Transverse colon (tissue), 4 donors: ENCODE data around the gene XRCC5. TPM values are rescaled to one million over a fixed set of nuclear protein-coding genes. Genes with fewer than 3 reads are reported as not detected.

Experiments
- DNase-seq: peaks from one replicate; pipeline ENCODE4 v3.0.0-alpha.2; 2019
- H3K27ac ChIP-seq, 4 donors: fragments of 200-600 bp; sonication (generic); 2 replicates each; pipeline ENCODE4 v1.5.1; 2016 to 2018; ENCODE audit warnings: inconsistent platforms in 4 of 4
- H3K27me3 ChIP-seq: fragments of 200-600 bp; sonication (generic); 2 replicates; pipeline ENCODE4 v1.5.1; 2017; ENCODE audit warnings: inconsistent platforms
- H3K36me3 ChIP-seq, 4 donors: fragments of 200-600 bp; sonication (generic); 2 replicates each; pipeline ENCODE4 v1.5.1; 2017 to 2019; ENCODE audit warnings: inconsistent platforms in 4 of 4
- H3K4me1 ChIP-seq, 4 donors: fragments of 200-600 bp; sonication (generic); 2 replicates each; pipeline ENCODE4 v1.5.1; 2017 to 2020; ENCODE audit warnings: inconsistent platforms in 4 of 4
- H3K4me3 ChIP-seq, 4 donors: fragments of 200-600 bp; sonication (generic); 1 replicate in 1 of 4; 2 replicates in 3 of 4; pipeline versions ENCODE4 v1.5.1 to v1.6.1; 2017 to 2019; ENCODE audit warnings: inconsistent platforms in 4 of 4
- H3K9me3 ChIP-seq, 2 donors: fragments of 200-600 bp; sonication (generic); 2 replicates each; pipeline ENCODE4 v1.5.1; 2017 to 2019; ENCODE audit warnings: inconsistent platforms in 2 of 2
- EP300 ChIP-seq: sonication (generic); formaldehyde crosslinking; IDR thresholded peaks from one replicate; pipeline ENCODE4 v1.6.1; 2017; ENCODE audit warnings: antibody characterized with exemption, low read depth
- POLR2A ChIP-seq: fragments of 450-650 bp; IDR thresholded peaks from one replicate; pipeline ENCODE4 v1.6.1; 2016; ENCODE audit warnings: antibody characterized with exemption, mild to moderate bottlenecking, moderate library complexity
- POLR2AphosphoS5 ChIP-seq, 3 donors: sonication (generic); formaldehyde crosslinking; IDR thresholded peaks; one replicate each; pipeline ENCODE4 v1.6.1; 2016; ENCODE audit warnings: antibody characterized with exemption in 3 of 3
- WGBS, 2 donors: methylation state at CpG; one replicate each; pipeline ENCODE4 v1.1.5; 2018; ENCODE audit warnings: low coverage in 1 of 2; 5-methylcytosine and 5-hydroxymethylcytosine counted together
- in situ Hi-C, 4 donors: fragments of 200-750 bp; cut with MboI; loops; one replicate each; pipeline versions ENCODE4 v1.15.0 to v1.15.1; 2017; ENCODE audit warnings: low sequenced_read_pairs in 3 of 4, low pct_ligation_motif_present in 1 of 4, low pct_unique_long_range_greater_than_20kb in 1 of 4
- intact Hi-C: fragments of 100-400 bp; cut with DNase I; formaldehyde crosslinking; loops from one replicate; pipeline ENCODE4 v1.15.1; 2023; ENCODE audit warnings: low total_unique reads
- total RNA-seq, 4 donors: library from RNA; depleted of rRNA; stranded (reverse); fragments of >200 nt; gene quantifications; one replicate each; pipeline ENCODE4 v1.1.0, GENCODE V29; 2016
- TF ChIP-seq, protein P1 (sequence below), 5 experiments: fragments of 200-600 bp in 3 of 5; fragments of 450-650 bp in 2 of 5; sonication (generic) in 3 of 5; IDR thresholded peaks; 1 replicate in 2 of 5; 2 replicates in 3 of 5; pipeline ENCODE4 v1.5.1; 2016 to 2017; ENCODE audit warnings: antibody characterized with exemption in 5 of 5, inconsistent platforms in 3 of 5, mild to moderate bottlenecking in 2 of 5, moderate library complexity in 1 of 5

Gene XRCC5
- total RNA-seq, 4 donors from 2014 or later, result 75.6 to 120 (median 101) TPM

DNA sequence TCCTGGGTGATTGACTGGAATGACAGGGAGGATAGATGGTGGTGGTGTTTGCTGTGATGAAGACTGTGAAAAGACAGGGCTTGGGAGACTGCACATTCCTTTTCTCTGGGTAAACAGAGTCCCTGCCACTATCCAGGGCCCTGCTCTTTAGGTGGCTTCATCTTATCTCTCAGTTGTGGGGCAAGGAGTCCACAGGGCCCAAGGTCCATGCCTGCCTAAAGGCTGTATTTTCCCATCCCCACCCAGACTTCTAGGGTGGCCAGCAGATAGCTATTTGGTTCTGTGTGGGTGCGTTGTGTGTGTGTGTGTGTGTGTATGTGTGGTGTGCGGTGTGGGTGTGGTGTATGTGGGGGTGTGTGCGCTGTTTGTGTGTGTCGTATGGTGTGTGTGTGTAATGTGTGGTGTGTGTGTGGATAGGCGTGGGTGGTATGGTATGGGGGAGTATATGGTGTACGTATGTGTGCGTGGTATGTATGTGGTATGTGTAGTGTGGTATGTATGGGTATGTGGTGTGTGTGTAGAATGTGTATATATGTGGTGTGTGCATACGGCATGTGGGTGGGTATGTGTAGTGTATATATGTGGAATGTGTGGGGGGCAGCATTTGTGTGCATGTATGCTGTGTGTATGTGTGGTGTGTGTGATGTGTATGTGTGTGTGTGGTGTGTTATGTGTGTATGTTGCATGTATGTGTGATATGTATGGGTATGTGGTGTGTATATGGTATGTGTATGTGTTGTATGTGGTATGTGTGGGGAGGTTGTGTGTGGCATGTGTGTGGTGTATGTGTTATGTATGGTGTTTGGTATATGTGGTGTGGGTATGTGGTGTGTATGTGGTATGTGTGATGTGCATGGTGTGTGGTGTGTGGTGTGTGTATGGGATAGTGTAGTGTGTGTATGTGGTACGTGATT lies 10.5 kb upstream of the XRCC5 start:
- Histone ChIP-seq H3K27ac (no peak overlapping the region), H3K27me3 (no peaks in the 10 kb centered on the region), H3K4me3 (no peak overlapping the region), H3K9me3 (no peaks in the 10 kb centered on the region), H3K36me3 (no peaks in the 10 kb centered on the region), H3K4me1 (no peaks in the 10 kb centered on the region)
- DNase-seq, result no peak
- in situ Hi-C loops (no loop called here), intact Hi-C loops (no loop called here)
- TF ChIP-seq EP300, result no peak
- TF ChIP-seq, protein P1, sequence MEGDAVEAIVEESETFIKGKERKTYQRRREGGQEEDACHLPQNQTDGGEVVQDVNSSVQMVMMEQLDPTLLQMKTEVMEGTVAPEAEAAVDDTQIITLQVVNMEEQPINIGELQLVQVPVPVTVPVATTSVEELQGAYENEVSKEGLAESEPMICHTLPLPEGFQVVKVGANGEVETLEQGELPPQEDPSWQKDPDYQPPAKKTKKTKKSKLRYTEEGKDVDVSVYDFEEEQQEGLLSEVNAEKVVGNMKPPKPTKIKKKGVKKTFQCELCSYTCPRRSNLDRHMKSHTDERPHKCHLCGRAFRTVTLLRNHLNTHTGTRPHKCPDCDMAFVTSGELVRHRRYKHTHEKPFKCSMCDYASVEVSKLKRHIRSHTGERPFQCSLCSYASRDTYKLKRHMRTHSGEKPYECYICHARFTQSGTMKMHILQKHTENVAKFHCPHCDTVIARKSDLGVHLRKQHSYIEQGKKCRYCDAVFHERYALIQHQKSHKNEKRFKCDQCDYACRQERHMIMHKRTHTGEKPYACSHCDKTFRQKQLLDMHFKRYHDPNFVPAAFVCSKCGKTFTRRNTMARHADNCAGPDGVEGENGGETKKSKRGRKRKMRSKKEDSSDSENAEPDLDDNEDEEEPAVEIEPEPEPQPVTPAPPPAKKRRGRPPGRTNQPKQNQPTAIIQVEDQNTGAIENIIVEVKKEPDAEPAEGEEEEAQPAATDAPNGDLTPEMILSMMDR (IDR thresholded peaks at IDR 0.05), result no peak
- no peak for TF ChIP-seq POLR2A
- TF ChIP-seq POLR2AphosphoS5 (IDR thresholded peaks at IDR 0.05), result no peak
- WGBS, 2 donors, result 89 to 96% methylated on average over 8 to 9 of the region's 9 CpGs

DNA sequence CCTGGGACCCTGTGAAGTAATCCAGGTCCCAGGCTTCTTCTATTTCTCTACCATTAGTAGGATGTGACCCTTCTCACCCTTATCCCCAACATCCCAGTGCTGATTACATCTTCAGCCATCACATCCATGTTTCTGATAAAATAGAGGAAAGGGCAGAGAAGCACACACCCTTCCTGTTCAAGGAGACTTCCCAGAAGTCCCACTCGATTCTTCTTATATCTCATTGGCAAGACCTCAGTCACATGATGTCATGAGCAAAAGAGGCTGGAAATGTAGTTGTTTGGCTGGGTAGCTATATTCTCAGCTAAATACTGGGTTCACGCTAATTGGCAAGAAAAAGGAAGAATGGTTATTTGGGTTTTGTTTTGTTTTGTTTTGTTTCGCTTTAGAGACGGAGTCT lies 8.0 kb upstream of the XRCC5 start:
- H3K4me3 ChIP-seq, result no peak overlapping the region
- WGBS, 2 donors, result 89 to 94% methylated on average over 3 to 4 of the region's 4 CpGs
- in situ Hi-C loops, result loop anchor here in 2 of 4 donors (25.0 kb wide), 1 partner anchor 311 kb away; the partner anchor contains the start of gene SMARCAL1 (in 2 of the 2)

DNA sequence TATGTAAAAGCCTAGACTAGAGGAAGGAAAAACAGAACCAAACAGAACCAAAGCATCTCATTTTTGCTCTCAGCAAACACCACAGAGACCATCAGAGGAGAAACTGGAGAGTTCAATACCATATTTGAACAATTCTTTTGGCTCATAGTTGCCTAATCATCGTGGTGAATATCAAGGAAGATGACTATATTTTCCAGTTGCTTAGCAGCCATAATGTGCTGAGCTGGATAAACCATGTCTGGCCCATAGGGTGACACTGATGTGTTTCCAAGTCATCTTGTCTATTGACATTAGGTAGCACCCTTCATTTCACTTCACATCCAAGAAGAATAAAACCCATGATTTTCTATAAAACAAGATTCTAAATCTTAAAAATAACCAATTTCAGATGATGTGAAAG lies 5.9 kb upstream of the XRCC5 start:
- Histone ChIP-seq H3K36me3 (no peaks in the 10 kb centered on the region), H3K27ac (no peak overlapping the region), H3K4me1 (peaks cover 0 to 1% (median 0%) of the 10 kb centered on the region in 4 donors), H3K27me3 (no peaks in the 10 kb centered on the region), H3K9me3 (no peaks in the 10 kb centered on the region), H3K4me3 (no peak overlapping the region)
- 61 to 63% methylated on average over 1 of the region's 1 CpG for WGBS, 2 donors
- in situ Hi-C loops (loop anchor here in 2 of 4 donors (25.0 kb wide), 1 partner anchor 309 kb away; the partner anchor contains the start of gene SMARCAL1 (in 2 of the 2)), intact Hi-C loops (no loop called here)
- no peak for DNase-seq
- TF ChIP-seq POLR2A, result no peak
- TF ChIP-seq POLR2AphosphoS5 (IDR thresholded peaks at IDR 0.05), result no peak
- TF ChIP-seq EP300, result no peak
- TF ChIP-seq, protein P1 (IDR thresholded peaks at IDR 0.05), result no peak

More for the DNA sequence above, 8.0 kb upstream of the XRCC5 start:
- no peak overlapping the region for H3K27ac ChIP-seq
- no peaks in the 10 kb centered on the region for H3K36me3 ChIP-seq
- H3K9me3 ChIP-seq, result no peaks in the 10 kb centered on the region
- TF ChIP-seq POLR2AphosphoS5 (IDR thresholded peaks at IDR 0.05), result no peak
- TF ChIP-seq, protein P1 (IDR thresholded peaks at IDR 0.05), result no peak
- TF ChIP-seq POLR2A, result no peak
- no peak for TF ChIP-seq EP300
- no peaks in the 10 kb centered on the region for H3K27me3 ChIP-seq
- DNase-seq, result no peak
- intact Hi-C loops, result no loop called here
- no peaks in the 10 kb centered on the region for H3K4me1 ChIP-seq

DNA sequence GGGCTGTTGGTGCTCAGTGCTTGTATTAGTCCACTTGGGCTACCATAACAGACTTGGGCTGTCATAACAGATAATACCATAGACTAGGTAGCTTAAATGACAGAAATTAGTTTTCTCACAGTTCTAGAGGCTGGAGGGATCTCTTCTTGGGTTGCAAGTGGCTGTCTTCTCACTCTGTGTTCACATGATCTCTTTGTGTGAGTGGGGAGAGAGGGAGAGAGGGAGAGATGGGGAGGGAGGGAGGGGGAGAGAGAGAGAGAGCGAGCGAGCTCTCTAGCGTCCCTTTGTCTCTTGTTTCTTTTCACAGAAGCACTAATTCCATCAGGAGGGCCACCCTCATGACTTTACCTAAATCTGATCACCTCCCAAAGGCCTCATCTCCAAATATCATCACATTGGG lies 4.5 kb upstream of the XRCC5 start:
- Histone ChIP-seq H3K27me3 (no peaks in the 10 kb centered on the region), H3K9me3 (no peaks in the 10 kb centered on the region), H3K27ac (no peak overlapping the region), H3K36me3 (no peaks in the 10 kb centered on the region), H3K4me1 (peaks cover 0 to 6% (median 5%) of the 10 kb centered on the region in 4 donors), H3K4me3 (no peak overlapping the region)
- intact Hi-C loops, result no loop called here
- no peak for DNase-seq
- TF ChIP-seq POLR2AphosphoS5 (IDR thresholded peaks at IDR 0.05), result no peak
- TF ChIP-seq EP300, result no peak
- TF ChIP-seq, protein P1 (IDR thresholded peaks at IDR 0.05), result no peak
- no peak for TF ChIP-seq POLR2A
- in situ Hi-C loops, result loop anchor here in 2 of 4 donors (25.0 kb wide), 1 partner anchor 308 kb away; the partner anchor contains the start of gene SMARCAL1 (in 2 of the 2)
- 90% methylated on average over 3 of the region's 3 CpGs; no CpG with 5 or more reads in 1 of the 2 donors for WGBS, 2 donors
